K562 (cell line): ENCODE results near the gene PRKCE.

Experiments
- ATF1 ChIP-seq, 2 experiments: fragments of 450-650 bp in 1 of 2; IDR thresholded peaks; 2 replicates each; pipeline ENCODE4 v1.6.1; 2016; ENCODE audit warnings: missing compliant biosample characterization in 1 of 2, missing genetic modification characterization in 1 of 2
- NCOA4 ChIP-seq: fragments of 450-650 bp; IDR thresholded peaks from 2 replicates; pipeline ENCODE4 v1.6.1; 2018; ENCODE audit warnings: mild to moderate bottlenecking; ENCODE audit not compliant: partially characterized antibody
- NFYB ChIP-seq: IDR thresholded peaks from 2 replicates; pipeline ENCODE4 v1.6.1; 2011; ENCODE audit warnings: mild to moderate bottlenecking, moderate library complexity; ENCODE audit not compliant: insufficient read length; ENCODE audit errors: extremely low read depth
- POLR2A ChIP-seq: fragments of 450-650 bp; conservative IDR thresholded peaks from 2 replicates; pipeline ENCODE4 v1.6.1; 2016
- TBP ChIP-seq: optimal IDR thresholded peaks from 2 replicates; pipeline ENCODE3; 2011; ENCODE audit warnings: low read depth, low read length, improper control_type of control experiment
- TCF3 ChIP-seq: sonication (generic); formaldehyde crosslinking; IDR thresholded peaks from 2 replicates; pipeline ENCODE4 v1.4.0; 2020; ENCODE audit warnings: mild to moderate bottlenecking, missing genetic modification reagents
- ZBTB7A ChIP-seq: IDR thresholded peaks from 2 replicates; pipeline ENCODE4 v1.6.1; 2011; ENCODE audit warnings: low read depth, mild to moderate bottlenecking, low read length, moderate library complexity, borderline replicate concordance; ENCODE audit not compliant: control insufficient read depth
- ZNF174 ChIP-seq: fragments of 250-450 bp; sonication (Bioruptor Pico); IDR thresholded peaks from 2 replicates; pipeline ENCODE4 v1.4.0; 2020; ENCODE audit warnings: mild to moderate bottlenecking
- TF ChIP-seq, protein P1 (sequence below): fragments of 450-650 bp; IDR thresholded peaks from 2 replicates; pipeline ENCODE4 v1.6.1; 2018; ENCODE audit not compliant: partially characterized antibody
- TF ChIP-seq, protein P2 (sequence below), 3 experiments: IDR thresholded peaks in 2 of 3; conservative IDR thresholded peaks in 1 of 3; 2 replicates each; pipeline ENCODE4 v1.5.1; 2011 to 2012; ENCODE audit warnings: low read length in 3 of 3, mild to moderate bottlenecking in 3 of 3, control low read depth in 2 of 3, improper control_type of control experiment in 1 of 3, inconsistent platforms in 1 of 3, low read depth in 1 of 3, mixed read lengths in 1 of 3, moderate library complexity in 1 of 3; ENCODE audit not compliant: insufficient read depth in 2 of 3
- TF ChIP-seq, protein P3 (sequence below), 2 experiments: fragments of 450-650 bp; formaldehyde crosslinking in 1 of 2; IDR thresholded peaks; 2 replicates each; pipeline versions ENCODE4 v1.4.0 to v1.6.1; 2014 to 2020; ENCODE audit warnings: mild to moderate bottlenecking in 2 of 2, borderline replicate concordance in 1 of 2, low read depth in 1 of 2

DNA sequence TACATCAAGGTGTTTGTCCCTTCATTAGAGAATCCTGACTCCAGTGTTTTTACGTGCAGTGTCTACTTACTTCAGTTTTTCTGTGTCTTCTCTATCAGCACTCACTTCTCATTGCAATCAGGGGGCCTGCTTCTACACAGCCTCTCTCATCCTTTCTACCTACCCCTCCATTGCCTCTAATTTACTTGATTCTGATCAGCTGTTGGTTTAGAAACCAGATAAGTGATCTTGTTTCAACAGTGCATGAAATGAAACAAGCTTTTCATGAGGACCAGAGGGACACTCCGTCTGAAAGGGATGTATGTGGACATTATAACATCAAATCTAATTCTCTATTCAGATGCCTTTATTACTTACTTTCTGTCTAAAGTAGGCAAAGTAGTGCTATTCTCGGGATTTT lies 136.9 kb downstream of the PRKCE start:
- TF ChIP-seq, protein P1, sequence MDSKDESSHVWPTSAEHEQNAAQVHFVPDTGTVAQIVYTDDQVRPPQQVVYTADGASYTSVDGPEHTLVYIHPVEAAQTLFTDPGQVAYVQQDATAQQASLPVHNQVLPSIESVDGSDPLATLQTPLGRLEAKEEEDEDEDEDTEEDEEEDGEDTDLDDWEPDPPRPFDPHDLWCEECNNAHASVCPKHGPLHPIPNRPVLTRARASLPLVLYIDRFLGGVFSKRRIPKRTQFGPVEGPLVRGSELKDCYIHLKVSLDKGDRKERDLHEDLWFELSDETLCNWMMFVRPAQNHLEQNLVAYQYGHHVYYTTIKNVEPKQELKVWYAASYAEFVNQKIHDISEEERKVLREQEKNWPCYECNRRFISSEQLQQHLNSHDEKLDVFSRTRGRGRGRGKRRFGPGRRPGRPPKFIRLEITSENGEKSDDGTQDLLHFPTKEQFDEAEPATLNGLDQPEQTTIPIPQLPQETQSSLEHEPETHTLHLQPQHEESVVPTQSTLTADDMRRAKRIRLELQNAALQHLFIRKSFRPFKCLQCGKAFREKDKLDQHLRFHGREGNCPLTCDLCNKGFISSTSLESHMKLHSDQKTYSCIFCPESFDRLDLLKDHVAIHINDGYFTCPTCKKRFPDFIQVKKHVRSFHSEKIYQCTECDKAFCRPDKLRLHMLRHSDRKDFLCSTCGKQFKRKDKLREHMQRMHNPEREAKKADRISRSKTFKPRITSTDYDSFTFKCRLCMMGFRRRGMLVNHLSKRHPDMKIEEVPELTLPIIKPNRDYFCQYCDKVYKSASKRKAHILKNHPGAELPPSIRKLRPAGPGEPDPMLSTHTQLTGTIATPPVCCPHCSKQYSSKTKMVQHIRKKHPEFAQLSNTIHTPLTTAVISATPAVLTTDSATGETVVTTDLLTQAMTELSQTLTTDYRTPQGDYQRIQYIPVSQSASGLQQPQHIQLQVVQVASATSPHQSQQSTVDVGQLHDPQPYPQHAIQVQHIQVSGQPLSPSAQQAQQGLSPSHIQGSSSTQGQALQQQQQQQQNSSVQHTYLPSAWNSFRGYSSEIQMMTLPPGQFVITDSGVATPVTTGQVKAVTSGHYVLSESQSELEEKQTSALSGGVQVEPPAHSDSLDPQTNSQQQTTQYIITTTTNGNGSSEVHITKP: no peak
- TF ChIP-seq TBP (no peak), POLR2A (no peak), TCF3 (no peak), ZBTB7A (no peak), ATF1 (CRISPR knock-in tag; IDR thresholded peaks at IDR 0.05) (no peak), ATF1 (tag; IDR thresholded peaks at IDR 0.05) (no peak), NFYB (no peak), NCOA4 (no peak), ZNF174 (CRISPR knock-in tag) (no peak)
- TF ChIP-seq, protein P2, sequence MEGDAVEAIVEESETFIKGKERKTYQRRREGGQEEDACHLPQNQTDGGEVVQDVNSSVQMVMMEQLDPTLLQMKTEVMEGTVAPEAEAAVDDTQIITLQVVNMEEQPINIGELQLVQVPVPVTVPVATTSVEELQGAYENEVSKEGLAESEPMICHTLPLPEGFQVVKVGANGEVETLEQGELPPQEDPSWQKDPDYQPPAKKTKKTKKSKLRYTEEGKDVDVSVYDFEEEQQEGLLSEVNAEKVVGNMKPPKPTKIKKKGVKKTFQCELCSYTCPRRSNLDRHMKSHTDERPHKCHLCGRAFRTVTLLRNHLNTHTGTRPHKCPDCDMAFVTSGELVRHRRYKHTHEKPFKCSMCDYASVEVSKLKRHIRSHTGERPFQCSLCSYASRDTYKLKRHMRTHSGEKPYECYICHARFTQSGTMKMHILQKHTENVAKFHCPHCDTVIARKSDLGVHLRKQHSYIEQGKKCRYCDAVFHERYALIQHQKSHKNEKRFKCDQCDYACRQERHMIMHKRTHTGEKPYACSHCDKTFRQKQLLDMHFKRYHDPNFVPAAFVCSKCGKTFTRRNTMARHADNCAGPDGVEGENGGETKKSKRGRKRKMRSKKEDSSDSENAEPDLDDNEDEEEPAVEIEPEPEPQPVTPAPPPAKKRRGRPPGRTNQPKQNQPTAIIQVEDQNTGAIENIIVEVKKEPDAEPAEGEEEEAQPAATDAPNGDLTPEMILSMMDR (IDR thresholded peaks at IDR 0.05 in 2 of 3, conservative IDR thresholded peaks at IDR 0.05 in 1 of 3; ENCODE audit: insufficient read depth in 2 of 3, low read depth in 1 of 3, low read length in 3 of 3): no peak
- TF ChIP-seq, protein P3, sequence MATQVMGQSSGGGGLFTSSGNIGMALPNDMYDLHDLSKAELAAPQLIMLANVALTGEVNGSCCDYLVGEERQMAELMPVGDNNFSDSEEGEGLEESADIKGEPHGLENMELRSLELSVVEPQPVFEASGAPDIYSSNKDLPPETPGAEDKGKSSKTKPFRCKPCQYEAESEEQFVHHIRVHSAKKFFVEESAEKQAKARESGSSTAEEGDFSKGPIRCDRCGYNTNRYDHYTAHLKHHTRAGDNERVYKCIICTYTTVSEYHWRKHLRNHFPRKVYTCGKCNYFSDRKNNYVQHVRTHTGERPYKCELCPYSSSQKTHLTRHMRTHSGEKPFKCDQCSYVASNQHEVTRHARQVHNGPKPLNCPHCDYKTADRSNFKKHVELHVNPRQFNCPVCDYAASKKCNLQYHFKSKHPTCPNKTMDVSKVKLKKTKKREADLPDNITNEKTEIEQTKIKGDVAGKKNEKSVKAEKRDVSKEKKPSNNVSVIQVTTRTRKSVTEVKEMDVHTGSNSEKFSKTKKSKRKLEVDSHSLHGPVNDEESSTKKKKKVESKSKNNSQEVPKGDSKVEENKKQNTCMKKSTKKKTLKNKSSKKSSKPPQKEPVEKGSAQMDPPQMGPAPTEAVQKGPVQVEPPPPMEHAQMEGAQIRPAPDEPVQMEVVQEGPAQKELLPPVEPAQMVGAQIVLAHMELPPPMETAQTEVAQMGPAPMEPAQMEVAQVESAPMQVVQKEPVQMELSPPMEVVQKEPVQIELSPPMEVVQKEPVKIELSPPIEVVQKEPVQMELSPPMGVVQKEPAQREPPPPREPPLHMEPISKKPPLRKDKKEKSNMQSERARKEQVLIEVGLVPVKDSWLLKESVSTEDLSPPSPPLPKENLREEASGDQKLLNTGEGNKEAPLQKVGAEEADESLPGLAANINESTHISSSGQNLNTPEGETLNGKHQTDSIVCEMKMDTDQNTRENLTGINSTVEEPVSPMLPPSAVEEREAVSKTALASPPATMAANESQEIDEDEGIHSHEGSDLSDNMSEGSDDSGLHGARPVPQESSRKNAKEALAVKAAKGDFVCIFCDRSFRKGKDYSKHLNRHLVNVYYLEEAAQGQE (IDR thresholded peaks at IDR 0.05; ENCODE audit: borderline replicate concordance): no peak
- TF ChIP-seq, protein P3 (CRISPR knock-in tag; IDR thresholded peaks at IDR 0.05; ENCODE audit: low read depth): no peak
